ENCODE results near the gene ITGAL. TPM values are rescaled to one million over a fixed set of nuclear protein-coding genes. Genes with fewer than 3 reads are reported as not detected.

ITGAL gene
- total and polyA plus RNA-seq, 12 donors: 0.72 to 14.7 (median 4.3) TPM

DNA sequence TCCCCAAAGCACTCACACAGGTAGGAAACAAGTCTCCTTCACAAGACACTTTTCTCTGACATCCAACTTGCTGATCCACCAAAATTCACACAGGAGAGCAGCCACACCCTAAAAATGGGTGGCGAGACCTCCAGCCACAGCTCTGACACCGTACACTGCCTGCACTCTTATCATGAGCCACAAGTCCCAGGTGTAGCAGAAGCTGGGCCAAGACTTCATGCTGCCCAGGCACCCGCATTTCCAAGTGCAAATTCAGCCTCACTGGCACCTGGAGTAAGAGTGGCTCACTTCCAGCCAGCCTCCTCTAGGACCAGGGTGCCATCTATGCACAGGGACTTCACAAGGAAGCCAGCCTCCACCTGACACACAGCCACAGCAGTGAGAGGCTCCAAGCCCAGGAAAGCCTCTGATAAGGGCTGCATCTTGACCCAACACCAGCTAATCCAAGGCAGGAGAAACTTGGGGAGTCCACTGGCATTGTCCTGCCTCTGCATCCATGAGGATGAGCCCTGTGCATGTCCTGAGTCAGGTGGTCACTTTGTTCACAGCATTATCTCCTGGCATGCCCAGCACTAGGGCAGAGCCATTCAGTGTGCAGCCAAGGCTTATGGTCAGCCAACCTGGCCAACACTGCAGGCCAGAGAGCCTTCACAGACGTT, 56.4 kb downstream of the ITGAL start:
- WGBS, 4 donors: 33 to 76% (median 71%) methylated on average over 1 to 4 of the region's 4 CpGs
- peaks cover 13 to 18% of the 10 kb centered on the region in 2 donors for H3K4me1 ChIP-seq (replicated peaks in 1 of 2)
- DNase-seq: no peak
- H3K36me3 ChIP-seq (replicated peaks in 1 of 2): peaks cover 0 to 16% of the 10 kb centered on the region in 2 donors
- TF ChIP-seq POLR2A (IDR thresholded peaks at IDR 0.05): no peak
- TF ChIP-seq, protein P1, sequence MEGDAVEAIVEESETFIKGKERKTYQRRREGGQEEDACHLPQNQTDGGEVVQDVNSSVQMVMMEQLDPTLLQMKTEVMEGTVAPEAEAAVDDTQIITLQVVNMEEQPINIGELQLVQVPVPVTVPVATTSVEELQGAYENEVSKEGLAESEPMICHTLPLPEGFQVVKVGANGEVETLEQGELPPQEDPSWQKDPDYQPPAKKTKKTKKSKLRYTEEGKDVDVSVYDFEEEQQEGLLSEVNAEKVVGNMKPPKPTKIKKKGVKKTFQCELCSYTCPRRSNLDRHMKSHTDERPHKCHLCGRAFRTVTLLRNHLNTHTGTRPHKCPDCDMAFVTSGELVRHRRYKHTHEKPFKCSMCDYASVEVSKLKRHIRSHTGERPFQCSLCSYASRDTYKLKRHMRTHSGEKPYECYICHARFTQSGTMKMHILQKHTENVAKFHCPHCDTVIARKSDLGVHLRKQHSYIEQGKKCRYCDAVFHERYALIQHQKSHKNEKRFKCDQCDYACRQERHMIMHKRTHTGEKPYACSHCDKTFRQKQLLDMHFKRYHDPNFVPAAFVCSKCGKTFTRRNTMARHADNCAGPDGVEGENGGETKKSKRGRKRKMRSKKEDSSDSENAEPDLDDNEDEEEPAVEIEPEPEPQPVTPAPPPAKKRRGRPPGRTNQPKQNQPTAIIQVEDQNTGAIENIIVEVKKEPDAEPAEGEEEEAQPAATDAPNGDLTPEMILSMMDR (IDR thresholded peaks at IDR 0.05): no peak
- intact Hi-C loops (cut with DNase I): loop anchor here (5.0 to 10.0 kb wide), 2 partner anchors 82 to 84 kb away; partner anchors contain the start of gene SEPHS2 (in 2 of the 2)
- no peak overlapping the region for H3K4me3 ChIP-seq
- H3K27me3 ChIP-seq: no peaks in the 10 kb centered on the region
- H3K9me3 ChIP-seq (replicated peaks in 1 of 3): no peaks in the 10 kb centered on the region
- no peak overlapping the region for H3K27ac ChIP-seq

DNA sequence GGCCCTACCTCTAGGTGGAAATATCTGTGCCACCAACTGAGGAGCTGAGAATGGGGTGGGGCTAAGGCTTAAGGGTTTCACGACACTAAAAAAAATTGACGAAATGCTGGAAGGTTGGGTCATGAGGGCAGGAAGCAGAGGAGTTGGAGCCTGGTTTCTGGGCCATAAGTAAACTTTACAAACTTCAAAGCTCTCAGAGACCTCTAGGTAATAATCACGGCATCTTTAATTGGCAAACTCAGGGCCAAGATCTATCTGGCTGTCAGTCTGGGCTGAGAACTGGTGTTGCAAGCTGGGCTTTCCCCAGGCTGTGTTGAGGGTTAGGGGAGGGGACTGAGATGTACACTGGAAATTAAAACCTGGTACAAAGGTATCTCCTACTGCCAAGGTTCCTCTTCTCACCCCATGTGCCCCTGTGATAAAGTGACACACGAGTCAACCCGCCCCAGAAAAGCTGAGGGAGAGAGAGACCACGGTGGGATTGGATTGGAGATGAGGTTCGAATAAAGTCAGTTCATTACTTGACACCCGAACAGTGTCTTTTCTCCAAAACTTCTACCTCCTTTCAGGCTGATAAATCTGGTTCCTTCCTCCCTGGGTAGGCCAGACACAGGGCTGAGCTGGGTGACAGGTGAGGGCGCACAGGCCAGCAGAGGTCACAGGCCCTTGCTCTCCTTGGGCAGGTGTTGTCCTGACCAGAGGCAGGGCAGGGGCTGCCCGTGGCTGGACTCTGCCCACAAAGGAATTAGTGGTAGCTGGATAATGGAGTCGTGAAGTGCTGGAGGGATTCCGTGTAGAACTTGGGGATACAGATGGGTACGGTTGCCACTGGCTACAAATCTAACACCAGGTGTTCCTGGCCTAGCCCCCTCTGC, 57.9 kb downstream of the ITGAL start:
- no peak for DNase-seq
- Histone ChIP-seq H3K4me1 (replicated peaks in 1 of 2) (peaks cover 17 to 21% of the 10 kb centered on the region in 2 donors), H3K27me3 (no peaks in the 10 kb centered on the region), H3K27ac (no peak overlapping the region), H3K4me3 (no peak overlapping the region), H3K9me3 (replicated peaks in 1 of 3) (no peaks in the 10 kb centered on the region), H3K36me3 (replicated peaks in 1 of 2) (peaks cover 0 to 16% of the 10 kb centered on the region in 2 donors)
- TF ChIP-seq, protein P1 (IDR thresholded peaks at IDR 0.05): no peak
- TF ChIP-seq POLR2A (IDR thresholded peaks at IDR 0.05): no peak
- WGBS, 4 donors: 81 to 86% (median 84%) methylated on average over 13 of the region's 13 CpGs
- intact Hi-C loops (cut with DNase I): no loop called here

- no peak for DNase-seq
- intact Hi-C loops (cut with DNase I): no loop called here
- no peak overlapping the region for H3K4me3 ChIP-seq
- WGBS, 4 donors: 94 to 98% (median 95%) methylated on average over 31 to 57 of the region's 57 CpGs
- H3K27me3 ChIP-seq: no peaks in the 10 kb centered on the region
- H3K9me3 ChIP-seq (replicated peaks in 1 of 3): no peaks in the 10 kb centered on the region
- H3K27ac ChIP-seq: no peak overlapping the region
- peaks cover 22 to 28% of the 10 kb centered on the region in 2 donors for H3K4me1 ChIP-seq (replicated peaks in 1 of 2)
- no peak for TF ChIP-seq POLR2A (IDR thresholded peaks at IDR 0.05)
- TF ChIP-seq, protein P1 (IDR thresholded peaks at IDR 0.05): no peak
- H3K36me3 ChIP-seq (replicated peaks in 1 of 2): peaks cover 0 to 16% of the 10 kb centered on the region in 2 donors
Measured at GRCh38 chr16:30532285-30533145, 60.0 kb downstream of the ITGAL start.

All from adrenal gland (tissue), 12 donors.